ENCODE data around the gene RERE.

GRCh38 chr1:8509579-8509978 lies 307.9 kb downstream of the RERE start:
- TF ChIP-seq CEBPB (IDR thresholded peaks at IDR 0.05; ENCODE audit: low read depth) (no peak), CTCF (IDR thresholded peaks at IDR 0.05 in 2 of 3, conservative IDR thresholded peaks at IDR 0.05 in 1 of 3; ENCODE audit: borderline replicate concordance in 1 of 3, insufficient read depth in 1 of 3, low read depth in 2 of 3, low read length in 2 of 3) (no peak), EZH2 (IDR thresholded peaks at IDR 0.05) (no peak), REST (IDR thresholded peaks at IDR 0.05; ENCODE audit: low read depth) (no peak), POLR2A (IDR thresholded peaks at IDR 0.05; ENCODE audit: borderline replicate concordance, extremely low read depth, insufficient read depth, insufficient read length) (no peak), POLR2AphosphoS5 (IDR thresholded peaks at IDR 0.05; ENCODE audit: low read depth, low read length) (no peak), ATF3 (IDR thresholded peaks at IDR 0.05) (no peak), SRF (IDR thresholded peaks at IDR 0.05; ENCODE audit: low read depth) (no peak), YY1 (IDR thresholded peaks at IDR 0.05; ENCODE audit: extremely low read depth, insufficient replicate concordance, low read depth, low read length) (no peak), SIN3A (IDR thresholded peaks at IDR 0.05; ENCODE audit: low read depth) (no peak), ELF1 (IDR thresholded peaks at IDR 0.05; ENCODE audit: borderline replicate concordance, low read depth) (no peak), ZFX (IDR thresholded peaks at IDR 0.05) (no peak), JUND (IDR thresholded peaks at IDR 0.05) (no peak), ZNF274 (IDR thresholded peaks at IDR 0.05; ENCODE audit: low read depth, low read length) (no peak)
